HG03196 (cell line): ENCODE results near the gene C10orf95.

Source experiments
- ATAC-seq: cut with Tn5 transposase; IDR thresholded peaks from one replicate; pipeline ENCODE4 v1.9.1; 2021; ENCODE audit not compliant: unreplicated experiment

C10orf95 gene

GRCh38 chr10:102416695-102417094 lies 34.6 kb downstream of the C10orf95 start:
- ATAC-seq = no peak

- ATAC-seq = no peak
Observed at GRCh38 chr10:102416283-102416682, 35.1 kb downstream of the C10orf95 start.

- ATAC-seq = no peak
Observed at GRCh38 chr10:102414749-102415148, 36.6 kb downstream of the C10orf95 start.

GRCh38 chr10:102413806-102414561 lies 37.4 kb downstream of the C10orf95 start:
- no peak for ATAC-seq

- no peak for ATAC-seq
Observed at GRCh38 chr10:102413053-102413705, 38.2 kb downstream of the C10orf95 start.

GRCh38 chr10:102412293-102412692 lies 39.0 kb downstream of the C10orf95 start:
- ATAC-seq = no peak

GRCh38 chr10:102411341-102412255 lies 39.7 kb downstream of the C10orf95 start:
- ATAC-seq = no peak

GRCh38 chr10:102410429-102411073 lies 40.8 kb downstream of the C10orf95 start:
- no peak for ATAC-seq

GRCh38 chr10:102409604-102410428 lies 41.5 kb downstream of the C10orf95 start:
- ATAC-seq = no peak

GRCh38 chr10:102408728-102409603 lies 42.4 kb downstream of the C10orf95 start:
- ATAC-seq = no peak

GRCh38 chr10:102408131-102408727 lies 43.1 kb downstream of the C10orf95 start:
- no peak for ATAC-seq

- ATAC-seq = no peak
Observed at GRCh38 chr10:102407425-102408130, 43.8 kb downstream of the C10orf95 start.

GRCh38 chr10:102406815-102407214 lies 44.5 kb downstream of the C10orf95 start:
- ATAC-seq = no peak

GRCh38 chr10:102405632-102406031 lies 45.7 kb downstream of the C10orf95 start:
- no peak for ATAC-seq

GRCh38 chr10:102405108-102405571 lies 46.2 kb downstream of the C10orf95 start:
- ATAC-seq = no peak

GRCh38 chr10:102404361-102405107 lies 46.8 kb downstream of the C10orf95 start:
- no peak for ATAC-seq

GRCh38 chr10:102403115-102403514 lies 48.2 kb downstream of the C10orf95 start:
- no peak for ATAC-seq
